ENCODE results near the gene ATRN. TPM values are rescaled to one million over a fixed set of nuclear protein-coding genes. Genes with fewer than 3 reads are reported as not detected.

ATRN gene
- total RNA-seq, 1 experiment from 2014 or later, result 19.9 TPM

- Mint-ChIP-seq H3K4me3 (no peak within 1 kb of the TSS), H3K9me3 (no peaks in the 10 kb centered on the region), H3K27ac (no peak within 1 kb of the TSS), H3K36me3 (no peaks in the 10 kb centered on the region), H3K4me1 (peaks cover 21% of the 10 kb centered on the region), H3K27me3 (ENCODE audit: low read depth) (peaks cover 63% of the 10 kb centered on the region)
- ChIA-PET CTCF (interaction anchor here (0.5 to 1.9 kb wide), 6 partner anchors 9 to 194 kb away, joined by 3 to 13 read pairs (median 4); no protein-coding TSS in a partner anchor), POLR2A (interaction anchor here (0.5 kb wide), 1 partner anchor 617 kb away, joined by 3 read pairs; the partner anchor contains the start of gene MRPS26)
- peak; percentile 65 for DNase-seq (ENCODE audit: low spot score)
- peak; percentile 90 for ATAC-seq
- TF ChIP-seq ARID4B (CRISPR knock-in tag; IDR thresholded peaks at IDR 0.05; ENCODE audit: borderline replicate concordance), result no peak
- no peak for TF ChIP-seq ZNF219 (CRISPR knock-in tag; IDR thresholded peaks at IDR 0.05; ENCODE audit: borderline replicate concordance)
- TF ChIP-seq FOXK1 (CRISPR knock-in tag; IDR thresholded peaks at IDR 0.05), result no peak
- TF ChIP-seq ATF2 (CRISPR knock-in tag; IDR thresholded peaks at IDR 0.05; ENCODE audit: borderline replicate concordance, low read depth), result no peak
- TF ChIP-seq JUN (CRISPR knock-in tag; IDR thresholded peaks at IDR 0.05), result no peak
- TF ChIP-seq ZNF671 (CRISPR knock-in tag; IDR thresholded peaks at IDR 0.05), result no peak
- TF ChIP-seq EMX1 (CRISPR knock-in tag; IDR thresholded peaks at IDR 0.05), result no peak
- no peak for TF ChIP-seq MXD4 (CRISPR knock-in tag; IDR thresholded peaks at IDR 0.05; ENCODE audit: borderline replicate concordance)
- TF ChIP-seq ZNF512 (CRISPR knock-in tag; IDR thresholded peaks at IDR 0.05; ENCODE audit: borderline replicate concordance), result no peak
Observed at GRCh38 chr20:3663031-3663701, 192.3 kb downstream of the ATRN start, which contains the start of gene GFRA4. Gene GFRA4 (minus strand): TSS chr20:3663399. CDS start chr20:3663399, 0 bp downstream.

GRCh38 chr20:3663858-3664257 lies 193.0 kb downstream of the ATRN start:
- Mint-ChIP-seq H3K27ac (no peak overlapping the region), H3K4me1 (peaks cover 21% of the 10 kb centered on the region), H3K9me3 (no peaks in the 10 kb centered on the region), H3K27me3 (ENCODE audit: low read depth) (peaks cover 60% of the 10 kb centered on the region), H3K4me3 (no peak overlapping the region), H3K36me3 (no peaks in the 10 kb centered on the region)
- no peak for DNase-seq (ENCODE audit: low spot score)
- no peak for ATAC-seq
- no peak for TF ChIP-seq GTF2I (CRISPR knock-in tag; conservative IDR thresholded peaks at IDR 0.05)
- TF ChIP-seq GABPB1 (CRISPR knock-in tag; IDR thresholded peaks at IDR 0.05), result no peak
- no peak for TF ChIP-seq FOXJ3 (CRISPR knock-in tag; IDR thresholded peaks at IDR 0.05; ENCODE audit: borderline replicate concordance)
- no peak for TF ChIP-seq JUN (CRISPR knock-in tag; IDR thresholded peaks at IDR 0.05)
- ChIA-PET CTCF (interaction anchor here (0.5 to 1.9 kb wide), 6 partner anchors 8 to 193 kb away, joined by 3 to 13 read pairs (median 4); no protein-coding TSS in a partner anchor), POLR2A (no interaction called here)

GRCh38 chr20:3667434-3668037 lies 196.7 kb downstream of the ATRN start:
- ATAC-seq, result no peak
- CTCF ChIA-PET, result interaction anchor here (1.3 to 3.4 kb wide), 5 partner anchors 9 to 104 kb away, joined by 3 to 23 read pairs (median 5); no protein-coding TSS in a partner anchor
- no peak for TF ChIP-seq ZSCAN18 (CRISPR knock-in tag; IDR thresholded peaks at IDR 0.05)
- TF ChIP-seq ZMAT4 (CRISPR knock-in tag; IDR thresholded peaks at IDR 0.05), result no peak
- no peak for TF ChIP-seq NFATC4 (CRISPR knock-in tag; IDR thresholded peaks at IDR 0.05)
- TF ChIP-seq RELA (CRISPR knock-in tag; IDR thresholded peaks at IDR 0.05; ENCODE audit: borderline replicate concordance), result no peak
- TF ChIP-seq PREB (CRISPR knock-in tag; IDR thresholded peaks at IDR 0.05; ENCODE audit: borderline replicate concordance), result no peak
- TF ChIP-seq ZNF219 (CRISPR knock-in tag; IDR thresholded peaks at IDR 0.05; ENCODE audit: borderline replicate concordance), result no peak

More at GRCh38 chr20:3667434-3668037, 196.7 kb downstream of the ATRN start:
- Mint-ChIP-seq H3K4me1 (peaks cover 25% of the 10 kb centered on the region), H3K9me3 (no peaks in the 10 kb centered on the region), H3K4me3 (no peak overlapping the region), H3K27me3 (ENCODE audit: low read depth) (peaks cover 46% of the 10 kb centered on the region), H3K36me3 (no peaks in the 10 kb centered on the region), H3K27ac (no peak overlapping the region)
- no peak for DNase-seq (ENCODE audit: low spot score)
- POLR2A ChIA-PET, result no interaction called here
